Mesenchymal stem cell (in vitro differentiated cells and primary cell): Measurements from ENCODE around the gene ADAM17.

ENCODE experiments used
- DNase-seq: peaks from one replicate; pipeline ENCODE4 v3.0.0-alpha.2; 2013
- H2AFZ ChIP-seq: one replicate; pipeline ENCODE4 v1.6.1; 2013; ENCODE audit warnings: low read depth, mild to moderate bottlenecking, control low read depth, inconsistent platforms, low read length, moderate library complexity
- H2AK5ac ChIP-seq: 2 replicates; pipeline ENCODE4 v1.6.1; 2013; ENCODE audit warnings: low read length, moderate library complexity, mild to moderate bottlenecking, inconsistent platforms; ENCODE audit not compliant: severe bottlenecking
- H2BK120ac ChIP-seq: one replicate; pipeline ENCODE4 v1.6.1; 2013; ENCODE audit warnings: low read depth, mild to moderate bottlenecking, inconsistent platforms, low read length, moderate library complexity
- H2BK12ac ChIP-seq, 2 experiments: one replicate each; pipeline ENCODE4 v1.6.1; 2013; ENCODE audit warnings: inconsistent platforms in 2 of 2, low read length in 2 of 2, mild to moderate bottlenecking in 2 of 2, moderate library complexity in 2 of 2, control low read depth in 1 of 2
- H2BK15ac ChIP-seq: one replicate; pipeline ENCODE4 v1.6.1; 2013; ENCODE audit warnings: mild to moderate bottlenecking, low read depth, inconsistent platforms; ENCODE audit not compliant: poor library complexity, severe bottlenecking
- H2BK5ac ChIP-seq: 2 replicates; pipeline ENCODE4 v1.6.1; 2013; ENCODE audit warnings: low read depth, mild to moderate bottlenecking, low read length, control low read depth, inconsistent platforms; ENCODE audit not compliant: poor library complexity, severe bottlenecking
- H3K14ac ChIP-seq, 2 experiments: one replicate each; pipeline ENCODE4 v1.6.1; 2013; ENCODE audit warnings: inconsistent platforms in 2 of 2, low read length in 2 of 2, control low read depth in 1 of 2, mild to moderate bottlenecking in 1 of 2, moderate library complexity in 1 of 2
- H3K18ac ChIP-seq, 2 experiments: one replicate each; pipeline ENCODE4 v1.6.1; 2013; ENCODE audit warnings: inconsistent platforms in 2 of 2, low read length in 2 of 2, control low read depth in 1 of 2, low read depth in 1 of 2, mild to moderate bottlenecking in 1 of 2
- H3K23ac ChIP-seq, 2 experiments: one replicate each; pipeline ENCODE4 v1.6.1; 2013; ENCODE audit warnings: inconsistent platforms in 2 of 2, low read length in 2 of 2, mild to moderate bottlenecking in 2 of 2, moderate library complexity in 2 of 2, control low read depth in 1 of 2
- H3K27ac ChIP-seq: 2 replicates; pipeline ENCODE4 v1.5.1; 2013; ENCODE audit warnings: mild to moderate bottlenecking, moderate library complexity, low read length, control low read depth, inconsistent platforms; ENCODE audit not compliant: poor library complexity, severe bottlenecking
- H3K27me3 ChIP-seq, 2 experiments: 2 replicates each; pipeline versions ENCODE4 v1.6.1 to v1.7.0; 2013; ENCODE audit warnings: low read length in 2 of 2, mild to moderate bottlenecking in 2 of 2, moderate library complexity in 2 of 2, control low read depth in 1 of 2, inconsistent platforms in 1 of 2; ENCODE audit not compliant: control insufficient read depth in 1 of 2, insufficient read depth in 1 of 2
- H3K36me3 ChIP-seq, 2 experiments: 2 replicates each; pipeline versions ENCODE4 v1.6.1 to v1.7.0; 2013; ENCODE audit warnings: low read length in 2 of 2, control low read depth in 1 of 2, inconsistent platforms in 1 of 2, low read depth in 1 of 2, mild to moderate bottlenecking in 1 of 2; ENCODE audit not compliant: insufficient read depth in 2 of 2, control insufficient read depth in 1 of 2
- H3K4ac ChIP-seq, 2 experiments: one replicate each; pipeline ENCODE4 v1.6.1; 2013; ENCODE audit warnings: inconsistent platforms in 2 of 2, low read length in 2 of 2, mild to moderate bottlenecking in 2 of 2, moderate library complexity in 2 of 2, control low read depth in 1 of 2, low read depth in 1 of 2
- H3K4me1 ChIP-seq: 2 replicates; pipeline ENCODE4 v1.6.1; 2013; ENCODE audit warnings: low read depth, low read length, control low read depth; ENCODE audit not compliant: control insufficient read depth, insufficient read depth
- H3K4me2 ChIP-seq: 2 replicates; pipeline ENCODE4 v1.6.1; 2013; ENCODE audit warnings: low read length, mild to moderate bottlenecking, inconsistent platforms; ENCODE audit not compliant: poor library complexity, severe bottlenecking
- H3K4me3 ChIP-seq, 2 experiments: 2 replicates each; pipeline versions ENCODE4 v1.5.1 to v1.7.0; 2013; ENCODE audit warnings: low read length in 2 of 2, mild to moderate bottlenecking in 2 of 2, control low read depth in 1 of 2, low read depth in 1 of 2; ENCODE audit not compliant: insufficient read depth in 1 of 2
- H3K79me1 ChIP-seq: replicated peaks from 2 replicates; pipeline ENCODE4 v1.6.1; 2013; ENCODE audit warnings: mild to moderate bottlenecking, control low read depth, low read length, inconsistent platforms; ENCODE audit not compliant: poor library complexity, severe bottlenecking
- H3K9ac ChIP-seq: 2 replicates; pipeline ENCODE4 v1.7.0; 2013; ENCODE audit warnings: mild to moderate bottlenecking, low read length, moderate library complexity
- H3K9me3 ChIP-seq: 2 replicates; pipeline ENCODE4 v1.7.0; 2013; ENCODE audit warnings: mild to moderate bottlenecking, low read length; ENCODE audit not compliant: control insufficient read depth
- H4K8ac ChIP-seq: one replicate; pipeline ENCODE4 v1.6.1; 2013; ENCODE audit warnings: inconsistent platforms, mild to moderate bottlenecking, low read length, moderate library complexity
- H4K91ac ChIP-seq: one replicate; pipeline ENCODE4 v1.6.1; 2013; ENCODE audit warnings: mild to moderate bottlenecking, low read length, inconsistent platforms
- WGBS: methylation state at CpG from one replicate; pipeline ENCODE4 v1.1.7; 2013; ENCODE audit warnings: mixed read lengths; 5-methylcytosine and 5-hydroxymethylcytosine counted together

ADAM17 gene

GRCh38 chr2:9533663-9534062 lies 22.0 kb downstream of the ADAM17 start:
- WGBS: 99% methylated on average over 2 of the region's 2 CpGs
- H2AK5ac ChIP-seq: no peak overlapping the region
- H3K4me3 ChIP-seq: no peak overlapping the region
- peaks cover 24% of the 10 kb centered on the region for H3K79me1 ChIP-seq
- no peak overlapping the region for H2BK5ac ChIP-seq
- H2BK120ac ChIP-seq: no peak overlapping the region
- no peak overlapping the region for H4K8ac ChIP-seq
- no peak overlapping the region for H3K4ac ChIP-seq
- H2AFZ ChIP-seq: no peak overlapping the region
- no peak overlapping the region for H3K18ac ChIP-seq
- H3K14ac ChIP-seq: no peak overlapping the region
- no peak overlapping the region for H3K4me2 ChIP-seq
- H3K23ac ChIP-seq: no peak overlapping the region
- no peak overlapping the region for H2BK15ac ChIP-seq
- H3K36me3 ChIP-seq: peaks cover 15 to 67% of the 10 kb centered on the region in 2 experiments
- no peak for DNase-seq
- H4K91ac ChIP-seq: no peak overlapping the region
- H3K4me1 ChIP-seq: peaks cover 4% of the 10 kb centered on the region
- no peaks in the 10 kb centered on the region for H3K27me3 ChIP-seq
- no peaks in the 10 kb centered on the region for H3K9me3 ChIP-seq
- H3K27ac ChIP-seq: no peak overlapping the region
- H3K9ac ChIP-seq: no peak overlapping the region
- no peak overlapping the region for H2BK12ac ChIP-seq

DNA sequence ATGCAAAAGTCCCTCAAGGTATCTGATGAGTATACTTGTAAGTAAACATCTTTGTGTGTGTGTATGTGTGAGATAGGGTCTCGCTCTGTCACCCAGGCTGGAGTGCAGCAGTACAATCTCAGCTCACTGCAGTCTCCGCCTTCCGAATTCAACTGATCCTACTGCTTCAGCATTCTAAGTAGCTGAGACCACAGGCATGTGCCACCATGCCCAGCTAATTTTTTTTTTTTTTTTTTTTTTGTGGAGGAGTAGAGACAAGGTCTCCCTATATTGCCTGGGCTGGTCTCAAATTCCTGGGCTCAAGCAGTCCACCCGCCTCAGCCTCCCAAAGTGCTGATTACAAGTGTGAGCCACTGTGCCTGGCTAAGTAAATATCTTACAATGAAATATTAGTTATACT lies 23.2 kb downstream of the ADAM17 start:
- DNase-seq: no peak

DNA sequence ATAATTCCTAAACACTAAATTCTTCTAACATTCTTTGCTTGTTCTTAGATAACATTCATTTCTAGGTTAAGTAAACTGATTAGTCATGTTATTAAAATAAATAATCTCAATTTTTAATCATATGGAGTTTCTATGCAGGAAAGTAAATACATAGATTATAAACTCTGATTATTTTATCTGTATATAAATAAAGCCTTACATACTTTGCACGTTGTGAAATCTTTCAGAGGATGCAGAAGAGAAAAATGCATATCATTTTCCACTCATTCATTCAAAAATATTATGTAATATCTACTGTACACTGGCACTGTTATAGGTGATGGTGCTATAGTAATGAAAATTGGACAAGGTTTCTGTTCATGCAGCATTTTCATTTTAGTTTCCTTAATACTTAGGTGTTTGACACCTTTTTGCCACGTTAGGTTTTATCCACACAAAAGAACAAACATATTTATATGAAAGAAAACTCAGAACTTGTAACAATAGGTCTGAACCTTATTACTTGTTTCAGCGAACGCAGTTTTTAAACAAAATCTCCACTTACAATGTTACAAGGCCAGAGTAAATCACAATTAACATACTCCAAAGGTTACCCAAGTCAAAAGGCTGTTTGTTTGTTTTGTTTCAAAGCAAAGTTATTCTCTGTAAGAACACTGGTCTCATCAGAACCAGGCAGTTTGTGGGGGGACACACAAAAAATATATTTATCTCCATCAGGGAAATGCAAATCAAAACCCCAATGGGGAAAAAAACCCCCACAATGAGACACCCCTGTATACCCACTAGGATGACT lies 27.4 kb downstream of the ADAM17 start:
- no peak overlapping the region for H3K4ac ChIP-seq
- H2BK15ac ChIP-seq: no peak overlapping the region
- H3K27me3 ChIP-seq: no peaks in the 10 kb centered on the region
- H3K4me2 ChIP-seq: no peak overlapping the region
- no peak overlapping the region for H4K8ac ChIP-seq
- peaks cover 2% of the 10 kb centered on the region for H3K4me1 ChIP-seq
- peaks cover 18 to 90% of the 10 kb centered on the region in 2 experiments for H3K36me3 ChIP-seq
- no peak for DNase-seq
- no peak overlapping the region for H3K27ac ChIP-seq
- no peaks in the 10 kb centered on the region for H3K9me3 ChIP-seq
- no peak overlapping the region for H2AK5ac ChIP-seq
- H2AFZ ChIP-seq: no peak overlapping the region
- H3K79me1 ChIP-seq: peaks cover 31% of the 10 kb centered on the region
- H3K18ac ChIP-seq: no peak overlapping the region
- no peak overlapping the region for H2BK5ac ChIP-seq
- H3K9ac ChIP-seq: no peak overlapping the region
- H3K4me3 ChIP-seq: no peak overlapping the region
- H2BK12ac ChIP-seq: no peak overlapping the region
- no peak overlapping the region for H4K91ac ChIP-seq
- H3K14ac ChIP-seq: no peak overlapping the region
- no peak overlapping the region for H3K23ac ChIP-seq
- 98% methylated on average over 3 of the region's 4 CpGs for WGBS
- no peak overlapping the region for H2BK120ac ChIP-seq

More for the DNA sequence above, 23.2 kb downstream of the ADAM17 start:
- H3K18ac ChIP-seq: peak overlapping the region in 1 of 2 experiments; percentile 40
- peaks cover 26% of the 10 kb centered on the region for H3K79me1 ChIP-seq
- no peak overlapping the region for H3K4ac ChIP-seq
- 100% methylated on average over 1 of the region's 4 CpGs for WGBS
- H3K27me3 ChIP-seq: no peaks in the 10 kb centered on the region
- no peak overlapping the region for H4K91ac ChIP-seq
- H3K4me3 ChIP-seq: no peak overlapping the region
- peaks cover 4% of the 10 kb centered on the region for H3K4me1 ChIP-seq
- no peak overlapping the region for H3K14ac ChIP-seq
- no peak overlapping the region for H4K8ac ChIP-seq
- peaks cover 15 to 80% of the 10 kb centered on the region in 2 experiments for H3K36me3 ChIP-seq
- H3K9me3 ChIP-seq: no peaks in the 10 kb centered on the region
- H2AK5ac ChIP-seq: no peak overlapping the region
- H2BK5ac ChIP-seq: no peak overlapping the region
- no peak overlapping the region for H2AFZ ChIP-seq
- no peak overlapping the region for H3K27ac ChIP-seq
- H2BK12ac ChIP-seq: no peak overlapping the region
- no peak overlapping the region for H2BK120ac ChIP-seq
- H3K4me2 ChIP-seq: no peak overlapping the region
- H3K9ac ChIP-seq: no peak overlapping the region
- H3K23ac ChIP-seq: no peak overlapping the region
- H2BK15ac ChIP-seq: no peak overlapping the region

DNA sequence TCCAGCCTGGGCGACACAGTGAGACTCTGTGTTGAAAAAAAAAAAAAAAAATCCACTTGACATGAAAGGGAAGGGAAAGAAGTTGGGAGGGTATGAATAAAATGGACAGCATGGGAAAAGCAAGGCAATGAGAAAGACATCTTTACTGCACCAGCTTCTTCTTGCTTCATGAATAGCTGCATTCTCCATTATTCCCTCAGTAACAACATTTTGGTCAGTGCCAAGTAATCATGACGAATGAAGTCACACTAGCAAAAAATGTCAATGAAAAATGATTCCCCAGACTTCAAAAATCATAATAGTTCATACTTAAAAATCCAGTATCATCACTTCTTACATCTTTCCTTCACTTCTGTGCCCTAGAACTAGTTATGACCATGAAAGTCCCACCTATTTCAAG lies 30.4 kb downstream of the ADAM17 start:
- no peak for DNase-seq

More for the DNA sequence above, 30.4 kb downstream of the ADAM17 start:
- peaks cover 23% of the 10 kb centered on the region for H3K79me1 ChIP-seq
- no peak overlapping the region for H3K23ac ChIP-seq
- H3K27me3 ChIP-seq: no peaks in the 10 kb centered on the region
- H2BK12ac ChIP-seq: no peak overlapping the region
- H4K8ac ChIP-seq: no peak overlapping the region
- H3K9ac ChIP-seq: no peak overlapping the region
- H3K18ac ChIP-seq: no peak overlapping the region
- no peak overlapping the region for H3K14ac ChIP-seq
- no peaks in the 10 kb centered on the region for H3K9me3 ChIP-seq
- no peak overlapping the region for H3K4me3 ChIP-seq
- H3K4me2 ChIP-seq: no peak overlapping the region
- no peak overlapping the region for H2BK15ac ChIP-seq
- peaks cover 15 to 94% of the 10 kb centered on the region in 2 experiments for H3K36me3 ChIP-seq
- 100% methylated on average over 2 of the region's 2 CpGs for WGBS
- no peak overlapping the region for H4K91ac ChIP-seq
- no peak overlapping the region for H3K4ac ChIP-seq
- no peak overlapping the region for H2BK5ac ChIP-seq
- no peak overlapping the region for H2AK5ac ChIP-seq
- H3K4me1 ChIP-seq: no peaks in the 10 kb centered on the region
- no peak overlapping the region for H2AFZ ChIP-seq
- no peak overlapping the region for H2BK120ac ChIP-seq
- H3K27ac ChIP-seq: no peak overlapping the region
